ENCODE results near the gene TMEM132A. TPM values are rescaled to one million over a fixed set of nuclear protein-coding genes. Genes with fewer than 3 reads are reported as not detected.
A peak's percentile ranks its signal among the peaks of the same experiment; 100 is the strongest.

Gene TMEM132A
- total RNA-seq, 4 donors from 2014 or later = 11.8 to 52.7 (median 17.8) TPM

DNA sequence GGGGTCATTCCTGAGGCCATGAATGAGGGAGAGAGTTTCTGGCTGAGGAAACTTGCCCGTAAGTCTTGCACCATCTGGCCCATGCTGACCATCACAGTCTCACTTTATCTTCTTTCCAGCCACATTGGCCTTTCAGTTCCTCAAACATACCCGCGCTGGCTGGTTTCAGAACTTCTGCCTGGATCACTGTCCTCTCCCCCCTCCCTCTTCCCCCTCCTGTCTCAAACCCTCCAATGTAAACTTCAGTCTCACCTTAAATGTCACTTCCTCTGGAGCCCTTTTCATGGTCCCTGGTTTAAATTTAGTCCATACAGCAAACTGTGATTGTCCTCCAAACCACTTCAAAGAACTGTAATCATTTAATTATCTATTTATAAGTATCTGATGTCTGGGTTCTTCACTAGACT, 14.0 kb upstream of the TMEM132A start:
- Histone ChIP-seq H3K27me3 (no peaks in the 10 kb centered on the region), H3K4me1 (peaks cover 13 to 41% (median 14%) of the 10 kb centered on the region in 3 donors), H3K36me3 (no peaks in the 10 kb centered on the region), H3K4me3 (no peak overlapping the region), H3K27ac (peak overlapping the region in 1 of 4 donors; percentile 29), H3K9me3 (no peaks in the 10 kb centered on the region)
- no peak for DNase-seq
- intact Hi-C loops (cut with DNase I) = no loop called here
- 58 to 65% methylated on average over 3 of the region's 3 CpGs for WGBS, 2 donors
- no peak for TF ChIP-seq POLR2A (IDR thresholded peaks at IDR 0.05)
- TF ChIP-seq, protein P1, sequence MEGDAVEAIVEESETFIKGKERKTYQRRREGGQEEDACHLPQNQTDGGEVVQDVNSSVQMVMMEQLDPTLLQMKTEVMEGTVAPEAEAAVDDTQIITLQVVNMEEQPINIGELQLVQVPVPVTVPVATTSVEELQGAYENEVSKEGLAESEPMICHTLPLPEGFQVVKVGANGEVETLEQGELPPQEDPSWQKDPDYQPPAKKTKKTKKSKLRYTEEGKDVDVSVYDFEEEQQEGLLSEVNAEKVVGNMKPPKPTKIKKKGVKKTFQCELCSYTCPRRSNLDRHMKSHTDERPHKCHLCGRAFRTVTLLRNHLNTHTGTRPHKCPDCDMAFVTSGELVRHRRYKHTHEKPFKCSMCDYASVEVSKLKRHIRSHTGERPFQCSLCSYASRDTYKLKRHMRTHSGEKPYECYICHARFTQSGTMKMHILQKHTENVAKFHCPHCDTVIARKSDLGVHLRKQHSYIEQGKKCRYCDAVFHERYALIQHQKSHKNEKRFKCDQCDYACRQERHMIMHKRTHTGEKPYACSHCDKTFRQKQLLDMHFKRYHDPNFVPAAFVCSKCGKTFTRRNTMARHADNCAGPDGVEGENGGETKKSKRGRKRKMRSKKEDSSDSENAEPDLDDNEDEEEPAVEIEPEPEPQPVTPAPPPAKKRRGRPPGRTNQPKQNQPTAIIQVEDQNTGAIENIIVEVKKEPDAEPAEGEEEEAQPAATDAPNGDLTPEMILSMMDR (IDR thresholded peaks at IDR 0.05) = no peak

DNA sequence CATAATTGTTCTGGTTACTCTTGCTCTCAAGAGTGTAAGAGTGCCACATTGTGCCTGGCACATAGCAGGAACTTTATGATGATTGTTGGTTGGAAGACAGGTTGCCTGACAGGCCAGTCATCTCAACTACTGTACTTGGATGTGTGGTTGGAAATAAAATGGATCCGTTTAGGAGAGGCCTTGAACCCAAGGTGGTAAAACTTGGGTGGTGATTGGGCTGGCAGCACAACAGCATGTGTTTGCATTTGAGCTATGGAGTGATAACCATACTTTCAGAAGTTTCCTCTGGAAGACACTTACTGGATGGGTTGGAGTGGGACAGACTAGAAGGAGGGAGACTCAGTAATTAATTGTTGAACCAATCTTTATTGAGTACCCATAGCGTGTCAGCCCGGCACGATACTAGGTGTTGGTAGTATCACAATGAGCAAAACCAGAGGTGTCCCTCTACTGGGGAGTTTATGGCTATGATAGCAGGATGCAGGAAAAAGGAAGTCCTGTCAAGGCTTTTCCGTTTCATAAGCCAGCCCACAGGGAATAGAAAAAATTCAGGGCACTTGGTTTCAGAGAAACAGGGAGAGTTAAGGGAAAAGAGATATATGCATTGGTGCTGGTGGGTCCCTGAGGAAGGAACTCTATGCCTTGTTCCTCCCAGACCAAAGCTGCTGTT, 13.4 kb upstream of the TMEM132A start:
- peak overlapping the region in 1 of 4 donors; percentile 25 for H3K27ac ChIP-seq
- no peaks in the 10 kb centered on the region for H3K36me3 ChIP-seq
- DNase-seq = no peak
- peaks cover 12 to 41% (median 17%) of the 10 kb centered on the region in 3 donors for H3K4me1 ChIP-seq
- no peaks in the 10 kb centered on the region for H3K27me3 ChIP-seq
- 58 to 71% methylated on average over 5 of the region's 5 CpGs for WGBS, 2 donors
- TF ChIP-seq POLR2A (IDR thresholded peaks at IDR 0.05) = no peak
- TF ChIP-seq, protein P1 (IDR thresholded peaks at IDR 0.05) = peak in 1 of 6 experiments; percentile 6
- H3K9me3 ChIP-seq = no peaks in the 10 kb centered on the region
- no peak overlapping the region for H3K4me3 ChIP-seq
- intact Hi-C loops (cut with DNase I) = no loop called here

DNA sequence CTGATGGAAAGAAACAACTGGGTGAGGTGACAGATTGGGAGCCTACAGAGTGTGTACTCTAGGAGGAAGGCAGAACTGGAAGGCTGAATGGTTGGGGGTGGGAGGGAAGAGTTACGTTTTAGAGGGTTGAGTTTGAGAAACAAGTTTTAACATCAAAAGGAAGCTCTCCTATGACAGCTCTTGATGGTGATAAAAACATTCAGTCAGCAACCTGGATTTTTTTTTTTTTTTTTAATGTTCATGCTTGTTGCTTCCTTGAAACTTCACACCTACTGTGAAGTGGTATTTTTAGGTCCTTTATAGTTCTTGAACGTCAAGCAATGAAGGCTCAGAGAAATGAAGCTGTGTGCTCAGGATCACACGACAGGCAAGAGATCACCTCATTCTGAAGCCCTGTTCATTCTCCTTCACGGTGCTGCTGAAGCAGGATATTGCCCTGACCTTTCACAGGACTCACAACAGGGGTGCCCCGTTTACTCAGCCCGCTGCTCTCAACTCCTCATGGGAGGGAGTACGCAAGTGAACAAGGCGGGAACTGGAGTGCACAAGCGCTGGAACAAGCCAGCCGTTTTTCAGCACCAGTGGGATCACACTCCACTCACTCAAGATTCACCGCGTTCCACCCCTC, 11.9 kb upstream of the TMEM132A start:
- no peaks in the 10 kb centered on the region for H3K36me3 ChIP-seq

DNA sequence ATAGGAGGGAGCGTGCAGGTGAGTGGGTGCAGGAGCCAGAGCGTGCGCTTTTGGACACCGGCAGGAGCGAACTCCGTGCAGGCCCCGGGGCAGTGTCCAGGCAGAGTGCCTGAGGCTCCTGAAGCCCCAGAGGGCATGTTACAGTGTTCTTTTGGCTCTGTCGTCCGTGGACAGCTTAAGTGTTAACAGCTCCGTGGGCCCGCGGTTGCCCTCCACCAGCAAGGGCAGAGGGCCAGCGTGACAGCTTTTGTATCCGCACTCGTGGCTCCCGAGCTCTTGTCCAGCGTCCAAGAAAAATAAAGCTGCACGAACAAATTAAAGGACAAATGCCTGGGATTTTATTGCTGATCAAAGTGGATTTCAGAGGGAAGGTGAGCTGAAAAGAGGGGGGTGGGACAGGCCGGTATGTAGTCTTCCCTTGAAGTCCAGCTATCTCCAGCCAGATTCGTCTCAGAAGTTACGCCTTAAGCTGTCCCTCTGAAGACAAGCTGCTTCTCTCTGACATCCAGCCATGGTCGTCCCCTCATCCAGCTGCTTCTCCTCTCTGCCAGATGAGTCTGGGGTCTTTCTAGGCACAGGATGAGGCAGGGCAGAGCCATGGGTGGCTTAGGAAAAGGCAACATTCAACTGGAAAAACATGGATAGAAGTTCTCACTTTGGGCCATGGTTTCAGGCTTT, 11.3 kb upstream of the TMEM132A start:
- Histone ChIP-seq H3K27ac (peak overlapping the region; percentile 90 to 96 (median 94)), H3K27me3 (no peaks in the 10 kb centered on the region), H3K9me3 (no peaks in the 10 kb centered on the region), H3K36me3 (no peaks in the 10 kb centered on the region), H3K4me3 (peak overlapping the region in 3 of 4 donors; percentile 64 to 87 (median 77)), H3K4me1 (peaks cover 27 to 55% (median 33%) of the 10 kb centered on the region in 3 donors)
- WGBS, 2 donors = 74 to 81% methylated on average over 9 to 22 of the region's 22 CpGs
- DNase-seq = no peak
- TF ChIP-seq, protein P1 (IDR thresholded peaks at IDR 0.05) = no peak
- no peak for TF ChIP-seq POLR2A (IDR thresholded peaks at IDR 0.05)
- intact Hi-C loops (cut with DNase I) = no loop called here

More for the DNA sequence above, 11.9 kb upstream of the TMEM132A start:
- WGBS, 2 donors = 72 to 86% methylated on average over 9 to 10 of the region's 12 CpGs
- intact Hi-C loops (cut with DNase I) = no loop called here
- DNase-seq = no peak
- Histone ChIP-seq H3K27me3 (no peaks in the 10 kb centered on the region), H3K4me3 (no peak overlapping the region), H3K27ac (peak overlapping the region in 2 of 4 donors; percentile 96), H3K4me1 (peaks cover 23 to 49% (median 28%) of the 10 kb centered on the region in 3 donors), H3K9me3 (no peaks in the 10 kb centered on the region)
- no peak for TF ChIP-seq POLR2A (IDR thresholded peaks at IDR 0.05)
- TF ChIP-seq, protein P1 (IDR thresholded peaks at IDR 0.05) = no peak

Measured in esophagus squamous epithelium (tissue), 5 donors.